Renal pelvis (tissue), 4 donors: ENCODE measurements around the gene RASSF5. TPM values are rescaled to one million over a fixed set of nuclear protein-coding genes. Genes with fewer than 3 reads are reported as not detected.
"Not testable (repeated sequence)": the region's sequence is repeated elsewhere in the genome, so short reads cannot be mapped to it uniquely, and the experiment has no call there.

Experiments used
- DNase-seq: peaks from one replicate; pipeline ENCODE4 v3.0.0-alpha.2; 2013
- polyA plus RNA-seq, 3 donors: library from polyadenylated mRNA; unstranded; fragments of 120-200 nt; gene quantifications; one replicate each; pipeline ENCODE4 v1.2.1, GENCODE V29; 2013; ENCODE audit not compliant: insufficient read length in 3 of 3

RASSF5 gene
- polyA plus RNA-seq, 3 donors, result 4.4 to 5.0 (median 4.6) TPM

DNA sequence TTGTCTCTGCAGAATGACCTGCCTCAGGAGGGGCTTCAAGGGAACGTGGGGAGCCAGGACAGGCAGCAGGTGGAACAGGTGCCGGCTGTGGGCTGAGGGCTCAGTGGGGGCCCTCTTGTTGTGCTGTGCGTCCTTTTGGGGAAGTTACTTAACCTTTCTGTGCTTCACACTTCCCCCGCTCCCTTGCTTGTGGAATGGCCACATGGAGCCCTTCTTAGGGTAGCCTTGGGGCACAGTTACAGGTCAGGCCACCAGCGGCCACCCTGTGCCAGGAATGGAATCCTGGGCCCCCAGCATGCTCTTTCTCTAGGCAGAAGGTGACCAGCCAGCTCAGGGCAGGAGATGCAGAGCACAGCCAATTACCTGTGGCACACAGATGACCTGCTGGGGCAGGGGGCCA, 34.4 kb upstream of the RASSF5 start:
- no peak for DNase-seq

DNA sequence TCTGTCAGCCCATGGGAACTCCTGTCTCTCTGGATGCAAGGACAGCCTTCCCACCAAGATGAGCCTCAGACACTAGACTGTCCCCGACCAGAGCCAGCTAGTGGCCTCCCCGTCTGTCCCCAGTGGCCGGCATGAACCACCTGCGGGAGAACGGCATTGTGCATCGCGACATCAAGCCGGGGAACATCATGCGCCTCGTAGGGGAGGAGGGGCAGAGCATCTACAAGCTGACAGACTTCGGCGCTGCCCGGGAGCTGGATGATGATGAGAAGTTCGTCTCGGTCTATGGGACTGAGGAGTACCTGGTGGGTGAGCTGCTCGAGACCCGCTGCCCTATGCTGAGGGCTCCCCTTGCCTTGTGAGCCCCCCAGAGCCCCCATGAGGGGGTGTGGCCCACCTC, 31.3 kb upstream of the RASSF5 start:
- DNase-seq, result no peak

DNA sequence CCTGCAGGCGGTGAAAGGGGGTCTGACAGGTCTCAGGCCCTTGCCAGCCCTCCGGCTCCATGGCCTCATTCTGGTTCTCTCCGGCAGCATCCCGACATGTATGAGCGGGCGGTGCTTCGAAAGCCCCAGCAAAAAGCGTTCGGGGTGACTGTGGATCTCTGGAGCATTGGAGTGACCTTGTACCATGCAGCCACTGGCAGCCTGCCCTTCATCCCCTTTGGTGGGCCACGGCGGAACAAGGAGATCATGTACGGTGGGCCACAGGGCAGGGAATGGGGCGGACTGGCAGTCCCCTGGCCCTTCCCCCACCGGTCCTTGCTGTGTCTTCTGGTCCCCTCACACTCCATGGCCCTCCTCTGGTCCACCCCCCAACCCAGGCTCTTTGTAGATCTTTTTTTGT, 30.7 kb upstream of the RASSF5 start:
- DNase-seq, result no peak

DNA sequence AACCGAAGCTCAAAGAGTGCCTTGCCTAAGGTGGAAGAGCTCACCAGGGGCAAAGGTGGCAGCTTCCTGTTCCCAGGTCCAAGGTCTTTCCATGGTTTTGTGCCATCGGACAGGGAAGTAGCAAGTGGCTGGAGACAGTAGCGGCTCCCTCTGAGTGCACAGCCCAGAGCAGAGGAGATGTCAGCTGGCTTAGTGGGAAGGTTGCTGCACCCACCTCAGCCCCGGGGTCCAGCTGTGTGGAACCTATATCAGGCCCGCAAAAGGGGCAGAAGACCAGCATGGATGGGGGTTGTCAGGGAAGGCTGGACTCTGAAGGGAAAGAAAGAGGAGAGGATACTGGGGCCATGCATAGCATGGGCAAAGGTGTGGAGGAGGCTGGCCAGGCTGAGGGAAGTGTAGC, 30.2 kb upstream of the RASSF5 start:
- no peak for DNase-seq

DNA sequence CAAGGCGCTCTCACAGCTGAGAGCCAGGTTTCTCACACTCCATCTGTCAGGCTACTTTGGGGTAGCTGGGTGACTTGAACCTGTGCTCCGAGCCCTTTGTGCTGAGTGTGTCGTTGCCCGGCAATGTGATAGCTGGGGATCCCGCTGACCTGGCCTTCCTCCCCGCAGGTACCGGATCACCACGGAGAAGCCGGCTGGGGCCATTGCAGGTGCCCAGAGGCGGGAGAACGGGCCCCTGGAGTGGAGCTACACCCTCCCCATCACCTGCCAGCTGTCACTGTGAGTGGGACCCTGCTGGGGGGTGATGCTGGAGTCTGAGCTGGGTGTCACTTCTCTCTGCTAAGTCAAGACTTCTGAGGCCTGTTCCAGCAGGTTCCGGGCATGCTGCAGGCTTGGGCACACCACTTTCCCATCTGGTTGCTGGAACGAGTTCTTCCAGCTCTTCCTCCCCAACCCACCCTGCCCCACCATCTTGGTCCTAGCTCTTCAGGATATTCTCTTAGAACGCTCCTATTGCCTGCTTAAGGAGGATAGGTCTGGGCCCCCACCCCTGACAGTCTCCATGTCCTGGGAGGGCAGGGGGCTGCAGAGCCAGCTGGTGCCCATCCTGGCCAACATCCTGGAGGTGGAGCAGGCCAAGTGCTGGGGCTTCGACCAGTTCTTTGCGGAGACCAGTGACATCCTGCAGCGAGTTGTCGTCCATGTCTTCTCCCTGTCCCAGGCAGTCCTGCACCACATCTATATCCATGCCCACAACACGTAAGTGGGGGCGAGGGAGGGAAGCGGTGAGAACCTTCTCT, 29.6 kb upstream of the RASSF5 start:
- no peak for DNase-seq

DNA sequence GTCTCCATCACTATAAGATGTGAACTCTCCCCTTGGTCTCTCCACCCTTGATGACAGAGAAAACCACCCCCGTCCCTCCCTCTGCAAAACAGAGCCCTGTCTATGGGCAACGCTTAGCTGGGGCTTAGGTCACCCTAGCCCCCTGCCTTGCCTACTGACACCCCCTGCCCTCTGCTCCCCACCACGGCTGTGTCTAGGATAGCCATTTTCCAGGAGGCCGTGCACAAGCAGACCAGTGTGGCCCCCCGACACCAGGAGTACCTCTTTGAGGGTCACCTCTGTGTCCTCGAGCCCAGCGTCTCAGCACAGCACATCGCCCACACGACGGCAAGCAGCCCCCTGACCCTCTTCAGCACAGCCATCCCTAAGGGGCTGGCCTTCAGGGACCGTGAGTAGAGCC, 28.6 kb upstream of the RASSF5 start:
- no peak for DNase-seq

DNA sequence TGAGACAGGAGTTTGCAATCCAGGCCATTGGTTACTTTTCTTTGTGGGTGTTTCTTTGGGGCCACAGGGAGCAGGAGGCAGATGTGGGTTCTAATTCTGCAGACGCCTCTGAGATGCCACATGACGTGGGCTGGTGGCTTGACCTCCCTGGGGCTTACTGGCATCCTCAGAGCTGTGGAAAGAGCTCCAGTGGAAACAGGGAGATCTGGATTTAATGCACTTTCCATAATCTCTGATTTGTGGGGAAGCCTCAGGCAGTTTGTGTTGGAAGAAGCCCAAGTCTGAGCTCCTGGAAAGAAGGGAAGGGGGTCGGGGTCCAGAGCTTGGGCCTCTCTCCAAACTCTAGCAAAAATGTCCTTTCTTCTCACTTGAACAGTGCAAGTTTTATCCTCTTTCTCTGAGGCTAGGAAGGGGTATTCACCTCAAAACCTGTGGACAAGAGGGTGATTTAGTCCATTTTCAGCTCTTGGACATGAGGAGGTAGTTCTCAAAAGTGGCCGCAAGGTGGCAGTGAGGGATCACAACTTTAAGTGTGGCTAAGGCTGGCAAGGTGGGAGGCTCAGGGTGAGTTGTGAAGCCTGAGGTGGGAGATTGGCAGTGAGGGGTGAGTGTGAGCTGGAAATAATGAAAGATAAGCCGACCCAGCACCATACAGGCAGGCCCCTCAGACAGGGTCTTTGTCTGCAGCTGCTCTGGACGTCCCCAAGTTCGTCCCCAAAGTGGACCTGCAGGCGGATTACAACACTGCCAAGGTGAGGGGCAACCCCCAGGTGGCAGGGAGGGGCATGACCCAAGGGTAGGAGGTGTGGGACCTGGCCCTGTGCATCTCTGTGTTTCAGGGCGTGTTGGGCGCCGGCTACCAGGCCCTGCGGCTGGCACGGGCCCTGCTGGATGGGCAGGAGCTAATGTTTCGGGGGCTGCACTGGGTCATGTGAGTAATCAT, 27.9 kb upstream of the RASSF5 start:
- DNase-seq, result peak; percentile 79

DNA sequence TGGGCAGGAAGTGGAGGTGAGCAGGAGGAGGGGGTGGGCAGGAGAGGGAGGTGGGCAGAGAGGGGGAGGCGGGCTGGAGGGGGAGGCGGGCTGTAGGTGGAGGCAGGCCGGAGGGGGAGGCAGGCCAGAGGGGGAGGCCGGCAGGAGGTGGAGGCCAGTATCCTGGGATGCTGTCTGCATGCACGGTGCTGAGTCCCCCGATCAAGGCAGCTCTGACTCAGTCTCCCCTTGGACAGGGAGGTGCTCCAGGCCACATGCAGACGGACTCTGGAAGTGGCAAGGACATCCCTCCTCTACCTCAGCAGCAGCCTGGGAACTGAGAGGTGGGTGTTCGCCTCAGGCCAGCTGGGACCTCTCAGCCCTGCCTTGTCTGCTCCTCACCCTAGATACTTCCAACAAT, 27.1 kb upstream of the RASSF5 start:
- DNase-seq, result no peak

DNA sequence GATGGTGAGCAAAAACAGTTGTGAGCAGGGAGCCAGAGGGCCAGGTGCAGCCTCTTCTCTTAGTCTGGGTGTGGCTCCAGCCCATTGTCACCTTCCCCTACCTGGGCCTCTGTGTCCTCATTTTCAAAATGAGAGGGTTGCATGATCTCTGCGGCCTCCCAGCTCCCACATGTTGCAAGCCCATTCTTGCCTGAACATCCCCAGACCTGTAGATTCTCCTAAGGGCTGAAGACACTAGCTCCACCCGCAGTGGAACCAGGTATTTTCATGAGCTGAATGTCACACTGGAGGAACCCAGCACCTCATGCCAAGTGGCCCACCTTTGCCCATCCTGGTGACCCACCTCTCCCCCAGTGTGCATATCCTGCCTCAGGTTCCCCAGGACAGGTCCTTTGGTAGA, 24.7 kb upstream of the RASSF5 start:
- no peak for DNase-seq

DNA sequence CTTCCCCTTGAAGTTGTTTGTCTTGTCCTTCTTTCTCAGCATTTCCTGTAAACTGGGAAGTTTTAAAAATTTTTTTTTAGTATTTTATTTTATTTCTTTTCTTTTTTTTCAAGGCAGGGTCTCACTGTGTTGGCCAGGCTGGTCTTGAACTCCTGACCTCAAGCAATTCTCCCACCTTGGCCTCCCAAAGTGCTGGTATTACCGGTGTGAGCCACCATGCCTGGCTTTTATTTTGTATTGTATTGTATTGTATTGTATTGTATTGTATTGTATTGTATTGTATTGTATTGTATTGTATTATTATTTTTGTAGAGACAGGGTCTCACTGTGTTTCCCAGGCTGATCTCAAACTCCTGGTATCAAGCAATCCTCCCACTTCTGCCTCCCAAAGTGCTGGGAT, 23.5 kb upstream of the RASSF5 start:
- not testable (repeated sequence) for DNase-seq

DNA sequence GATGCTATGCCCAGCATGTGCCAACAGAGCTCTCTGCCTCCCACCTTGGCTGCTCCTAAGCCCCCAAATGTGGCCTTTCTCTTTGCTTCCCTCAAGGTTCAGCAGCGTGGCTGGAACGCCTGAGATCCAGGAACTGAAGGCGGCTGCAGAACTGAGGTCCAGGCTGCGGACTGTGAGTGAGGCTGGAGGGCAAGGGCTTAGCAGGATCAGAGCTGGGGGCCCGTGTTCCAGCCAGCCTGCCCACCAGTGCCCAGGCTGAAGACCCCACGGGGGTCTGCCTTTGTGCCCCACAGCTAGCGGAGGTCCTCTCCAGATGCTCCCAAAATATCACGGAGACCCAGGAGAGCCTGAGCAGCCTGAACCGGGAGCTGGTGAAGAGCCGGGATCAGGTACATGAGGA, 22.4 kb upstream of the RASSF5 start:
- no peak for DNase-seq

DNA sequence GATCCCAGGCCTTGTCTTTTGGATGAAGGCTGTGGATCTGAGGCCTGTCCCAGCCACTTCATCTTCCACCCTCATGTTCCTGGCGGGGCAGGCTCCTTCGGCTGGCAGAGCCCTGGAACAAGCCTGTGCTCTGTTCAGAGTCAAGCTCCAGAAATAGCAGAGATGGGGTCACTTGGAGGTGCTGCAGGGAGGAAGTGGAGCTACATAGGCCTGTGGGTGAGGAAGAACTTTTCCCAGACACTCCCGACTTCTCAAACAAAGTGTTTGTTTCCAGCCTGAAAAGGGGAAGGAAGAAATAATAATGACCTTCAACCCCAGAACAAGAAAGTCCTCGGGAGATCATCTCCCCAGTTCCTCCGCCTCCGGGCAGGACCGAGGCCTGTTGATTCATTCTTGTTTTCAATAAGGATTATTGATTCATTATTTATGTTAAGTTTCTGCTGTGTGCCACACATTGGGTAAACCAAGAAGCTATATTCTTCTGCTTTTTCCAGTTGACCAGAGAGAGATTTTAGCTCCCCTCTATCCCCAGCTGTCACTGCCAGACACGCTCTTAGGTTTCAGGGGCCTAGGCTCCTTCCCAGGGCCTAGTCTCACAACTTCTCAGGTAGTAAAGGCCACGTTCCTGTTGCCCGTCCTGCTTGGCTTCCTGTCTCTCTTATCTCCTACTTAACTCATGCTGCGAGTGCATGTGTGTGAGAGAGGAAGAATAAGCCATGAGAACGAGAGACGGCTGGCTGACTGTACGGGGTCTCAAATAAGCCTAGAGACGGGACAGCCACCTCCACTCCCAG, 20.1 kb upstream of the RASSF5 start:
- no peak for DNase-seq

DNA sequence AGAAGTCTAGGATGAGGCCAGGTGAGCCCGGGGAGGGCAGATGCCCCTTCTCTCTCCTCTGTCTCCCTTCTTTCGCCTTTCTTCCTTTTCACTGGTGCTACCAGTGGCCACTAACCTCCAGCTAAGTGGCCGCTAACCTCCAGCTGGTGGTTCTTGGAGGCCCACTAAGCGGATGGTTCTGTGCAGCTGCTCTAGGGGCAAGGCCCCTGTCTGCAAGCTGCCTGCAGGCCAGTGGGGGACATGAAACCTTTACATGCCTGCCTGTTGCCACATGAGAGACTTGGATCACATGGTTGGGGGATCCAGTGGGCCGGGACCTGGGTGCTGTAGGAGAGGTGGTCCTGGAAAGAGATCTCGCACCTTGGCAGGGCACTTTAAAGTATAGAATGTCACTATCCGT, 19.4 kb upstream of the RASSF5 start:
- DNase-seq, result no peak

DNA sequence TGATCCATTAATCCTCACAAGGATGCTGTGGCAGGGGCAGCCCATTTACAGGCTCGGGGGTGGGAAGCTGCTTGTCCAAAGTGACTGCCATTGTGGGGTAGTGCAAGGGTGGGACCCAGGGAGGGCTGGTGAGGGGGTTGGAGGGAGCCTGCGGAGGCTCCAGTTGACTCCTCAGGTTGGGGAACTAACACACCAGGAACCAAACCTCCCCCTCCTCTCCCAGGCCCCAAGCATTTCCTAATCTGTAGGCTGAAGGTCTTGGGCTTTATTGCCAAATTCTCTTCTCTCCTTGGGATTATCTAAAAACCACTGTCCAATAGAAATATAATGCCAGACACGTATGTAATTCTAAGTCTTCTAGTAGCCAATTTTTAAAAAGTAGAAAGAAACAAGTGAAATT, 18.9 kb upstream of the RASSF5 start:
- no peak for DNase-seq

DNA sequence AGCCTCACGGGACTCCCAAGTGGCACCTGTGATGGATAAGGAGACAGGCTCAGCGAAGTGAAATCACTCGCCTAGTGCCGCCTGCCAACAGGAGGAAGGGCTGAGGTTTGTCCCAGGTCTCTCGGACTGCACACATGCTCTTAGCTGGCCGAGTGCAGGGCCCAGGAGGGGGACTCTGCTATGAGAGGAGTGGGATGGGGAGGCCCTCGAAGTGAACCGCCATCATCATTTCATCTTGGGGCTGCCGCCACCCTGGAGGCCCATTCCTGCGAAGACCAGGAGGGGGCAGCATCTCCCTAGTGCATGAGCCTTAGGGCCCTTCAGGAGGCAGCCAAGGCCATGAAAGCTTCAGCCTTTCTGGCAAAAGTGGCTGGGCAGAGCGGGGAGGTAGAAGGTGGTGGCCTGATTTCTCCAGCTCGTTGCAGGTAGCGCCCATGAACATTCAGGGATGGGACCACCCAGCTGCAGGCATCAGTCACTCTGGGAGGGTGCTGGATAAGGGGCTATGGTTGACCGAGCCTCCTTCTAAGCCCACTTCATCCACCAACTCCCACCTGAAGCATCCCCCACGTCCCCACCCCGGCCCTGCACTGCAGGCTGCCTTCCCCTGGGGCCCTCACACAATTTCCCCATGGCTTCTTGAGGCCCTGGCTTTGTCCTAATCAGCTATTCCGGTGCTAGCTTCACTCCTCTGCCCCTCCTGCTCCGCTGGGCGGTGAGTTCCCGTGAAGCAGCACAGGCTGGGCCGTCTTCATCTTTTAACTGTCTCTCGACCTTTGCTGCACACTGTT, 17.2 kb upstream of the RASSF5 start:
- no peak for DNase-seq

DNA sequence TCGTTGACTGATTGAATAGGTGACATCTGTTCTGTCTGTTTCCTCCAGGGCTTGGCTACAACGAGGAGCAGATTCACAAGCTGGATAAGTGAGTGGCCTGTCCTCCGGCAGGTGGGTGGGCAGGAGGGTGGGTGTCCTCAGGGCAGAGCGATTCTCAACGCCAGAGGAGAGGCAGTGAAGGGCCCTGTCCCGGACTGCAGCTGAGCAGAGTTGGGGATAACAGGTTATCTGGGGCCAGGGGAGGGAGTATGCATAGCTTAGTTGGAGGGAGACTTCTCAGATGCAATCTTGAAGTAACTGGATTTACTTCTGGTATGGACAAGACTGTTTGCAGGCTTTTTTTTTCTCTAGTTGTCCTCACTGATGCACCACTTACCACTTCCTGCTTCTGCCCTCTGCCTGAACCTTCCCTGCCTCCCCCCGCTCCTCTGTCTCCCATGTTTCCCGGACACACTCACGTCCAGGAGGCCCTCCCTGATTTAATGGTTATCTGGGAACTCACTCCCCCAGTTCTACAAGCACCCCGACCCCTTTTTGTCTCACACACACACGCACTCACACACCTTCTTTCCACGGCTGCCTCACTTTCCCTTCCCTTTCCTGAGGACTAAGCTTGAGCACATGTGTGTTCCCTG, 16.4 kb upstream of the RASSF5 start:
- DNase-seq, result no peak

DNA sequence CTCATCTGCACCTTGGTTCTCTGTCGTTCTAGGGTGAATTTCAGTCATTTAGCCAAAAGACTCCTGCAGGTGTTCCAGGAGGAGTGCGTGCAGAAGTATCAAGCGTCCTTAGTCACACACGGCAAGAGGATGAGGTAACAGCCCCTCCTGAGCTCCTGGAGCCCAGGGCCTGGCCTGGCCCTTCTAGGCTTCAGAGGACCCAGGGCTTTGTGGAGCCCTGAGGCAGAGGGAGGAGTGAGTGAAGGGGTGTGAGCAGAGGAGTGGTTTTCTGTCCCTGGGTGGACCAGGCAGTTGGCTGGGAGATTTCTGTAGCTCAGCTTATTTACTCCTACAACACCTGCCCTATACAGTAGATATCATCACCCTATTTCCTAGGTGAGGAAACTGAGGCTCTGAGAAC, 15.7 kb upstream of the RASSF5 start:
- no peak for DNase-seq

DNA sequence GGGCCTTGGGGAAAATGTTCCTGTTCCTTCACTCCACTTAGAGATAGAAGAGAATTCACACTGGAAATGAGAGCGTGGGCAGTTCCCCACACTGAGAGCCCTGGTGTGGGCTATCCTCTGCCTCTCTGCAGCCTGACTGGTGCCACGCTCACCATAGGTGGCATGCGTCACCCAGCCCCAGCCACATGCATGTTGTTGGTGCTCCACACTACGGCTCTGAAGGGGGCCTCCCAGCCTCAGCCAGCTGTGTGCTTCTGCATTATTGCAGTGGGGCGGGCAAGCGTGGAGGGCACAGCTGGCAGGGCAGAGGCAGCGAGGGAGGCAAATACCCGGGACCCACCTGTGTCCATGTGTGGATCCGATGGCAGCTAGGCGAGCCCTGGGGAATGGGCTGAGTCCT, 14.7 kb upstream of the RASSF5 start:
- no peak for DNase-seq

DNA sequence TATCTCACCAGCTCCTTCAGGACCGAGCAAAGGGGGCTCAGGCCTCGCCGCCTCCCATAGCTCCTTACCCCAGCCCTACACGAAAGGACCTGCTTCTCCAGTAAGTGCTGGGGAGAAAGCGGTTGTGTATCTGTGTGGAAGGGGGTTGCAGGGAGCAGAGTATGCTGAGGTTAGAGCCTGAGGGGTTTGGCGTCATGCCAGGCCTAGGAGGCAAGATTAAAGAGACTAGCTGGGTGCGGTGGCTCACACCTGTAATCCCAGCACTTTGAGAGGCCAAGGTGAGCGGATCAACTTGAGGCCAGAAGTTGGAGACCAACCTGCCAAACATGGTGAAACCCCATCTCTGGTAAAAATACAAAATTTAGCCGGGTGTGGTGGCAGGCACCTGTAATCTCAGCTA, 14.1 kb upstream of the RASSF5 start:
- no peak for DNase-seq

DNA sequence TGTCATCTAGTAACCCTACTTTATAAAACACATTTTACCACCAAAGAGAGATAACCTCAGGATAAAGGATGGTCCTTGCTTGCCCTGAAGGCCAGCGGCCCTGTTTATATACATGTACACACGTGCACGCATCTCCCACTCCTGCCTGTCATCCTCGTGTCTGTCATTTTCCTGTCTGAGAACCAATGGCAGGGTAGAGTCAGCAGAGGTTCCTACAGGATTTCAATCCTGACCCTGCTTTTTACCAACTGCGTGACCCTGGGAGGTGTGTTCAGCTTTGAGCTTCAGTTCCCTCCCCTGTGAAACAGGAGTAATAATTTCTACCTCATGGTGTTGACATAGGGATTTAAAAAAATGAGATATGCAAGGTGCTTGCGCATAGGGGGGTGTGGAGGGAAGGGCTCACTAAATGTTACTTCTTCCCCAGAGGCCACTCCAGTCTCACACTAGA, 12.3 kb upstream of the RASSF5 start:
- DNase-seq, result no peak

DNA sequence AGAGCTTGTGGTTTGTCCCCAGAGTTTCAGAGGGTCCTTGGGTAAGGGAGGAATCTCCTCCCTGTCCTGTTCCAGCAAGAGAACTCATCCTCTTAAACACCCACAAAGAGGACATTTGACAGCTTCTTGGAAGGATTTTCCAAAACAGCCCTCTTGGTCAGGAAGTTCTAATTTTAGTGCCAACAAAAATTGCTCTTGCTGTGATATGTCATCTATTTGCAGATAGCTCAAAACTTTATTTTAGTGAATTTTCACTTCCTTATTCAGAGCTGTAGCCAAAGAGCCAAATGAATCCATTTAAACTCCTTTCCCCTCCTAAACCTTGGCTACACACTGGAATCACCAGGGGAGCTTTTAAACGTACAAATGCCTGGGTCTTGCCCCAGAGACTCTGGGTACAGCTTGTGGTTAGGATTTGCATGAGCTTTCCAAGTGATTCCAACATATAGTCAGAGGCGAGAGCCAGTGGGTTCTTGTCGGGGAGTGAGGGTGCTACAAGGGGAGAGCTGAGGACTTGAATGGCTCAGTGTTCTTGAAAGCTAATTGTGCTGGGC, 11.8 kb upstream of the RASSF5 start:
- no peak for DNase-seq
